Right atrium auricular region (tissue), 2 donors: ENCODE data around the gene MATN1. TPM values are rescaled to one million over a fixed set of nuclear protein-coding genes. Genes with fewer than 3 reads are reported as not detected.

Experiments
- DNase-seq: peaks from one replicate; pipeline ENCODE4 v3.0.0-alpha.2; 2019; ENCODE audit warnings: low spot score
- H3K27ac ChIP-seq, 2 donors: fragments of 200-600 bp; sonication (generic); 1 replicate in 1 of 2; 2 replicates in 1 of 2; pipeline ENCODE4 v1.5.1; 2016 to 2019
- H3K27me3 ChIP-seq, 2 donors: fragments of 200-600 bp; sonication (generic); one replicate each; pipeline versions ENCODE4 v1.5.1 to v1.6.0; 2017 to 2019
- H3K36me3 ChIP-seq: fragments of 200-600 bp; sonication (generic); one replicate; pipeline ENCODE4 v1.5.1; 2016
- H3K4me1 ChIP-seq, 2 donors: fragments of 200-600 bp; sonication (generic); one replicate each; pipeline versions ENCODE4 v1.5.1 to v1.6.0; 2017 to 2019
- H3K4me3 ChIP-seq, 2 donors: fragments of 200-600 bp; sonication (generic); 1 replicate in 1 of 2; 2 replicates in 1 of 2; pipeline ENCODE4 v1.5.1; 2017 to 2019; ENCODE audit warnings: mild to moderate bottlenecking in 1 of 2, moderate library complexity in 1 of 2
- H3K9me3 ChIP-seq, 2 donors: fragments of 200-600 bp; sonication (generic); one replicate each; pipeline ENCODE4 v1.5.1; 2019
- total RNA-seq, 2 donors: library from RNA; depleted of rRNA; stranded (reverse); fragments of >200 nt; gene quantifications; one replicate each; pipeline ENCODE4 v1.1.0, GENCODE V29; 2016
- TF ChIP-seq, protein P1 (sequence below), 2 donors: fragments of 200-600 bp; sonication (generic); IDR thresholded peaks; one replicate each; pipeline ENCODE4 v1.5.1; 2019; ENCODE audit warnings: antibody characterized with exemption in 2 of 2

The MATN1 gene
- total RNA-seq, 2 donors from 2014 or later: not detected

DNA sequence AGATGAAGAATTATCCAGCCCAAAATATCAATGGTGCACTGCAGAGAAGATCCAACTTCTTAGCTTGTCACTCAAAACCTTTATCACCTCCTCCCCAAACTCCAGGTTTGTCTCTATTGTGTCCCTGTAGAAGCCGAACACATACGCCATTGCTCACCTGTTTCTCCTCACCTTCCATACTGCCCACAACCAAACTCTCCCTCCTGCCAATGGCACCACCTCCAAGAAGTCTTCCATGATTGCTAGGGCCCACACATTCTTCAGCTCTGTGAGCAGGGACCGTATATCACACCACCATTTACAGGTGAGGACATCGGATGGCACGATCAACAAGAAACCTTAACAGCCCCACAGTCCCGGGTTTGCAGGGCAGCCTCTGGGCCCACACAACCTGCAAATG is 31.9 kb upstream of the MATN1 start:
- TF ChIP-seq, protein P1, sequence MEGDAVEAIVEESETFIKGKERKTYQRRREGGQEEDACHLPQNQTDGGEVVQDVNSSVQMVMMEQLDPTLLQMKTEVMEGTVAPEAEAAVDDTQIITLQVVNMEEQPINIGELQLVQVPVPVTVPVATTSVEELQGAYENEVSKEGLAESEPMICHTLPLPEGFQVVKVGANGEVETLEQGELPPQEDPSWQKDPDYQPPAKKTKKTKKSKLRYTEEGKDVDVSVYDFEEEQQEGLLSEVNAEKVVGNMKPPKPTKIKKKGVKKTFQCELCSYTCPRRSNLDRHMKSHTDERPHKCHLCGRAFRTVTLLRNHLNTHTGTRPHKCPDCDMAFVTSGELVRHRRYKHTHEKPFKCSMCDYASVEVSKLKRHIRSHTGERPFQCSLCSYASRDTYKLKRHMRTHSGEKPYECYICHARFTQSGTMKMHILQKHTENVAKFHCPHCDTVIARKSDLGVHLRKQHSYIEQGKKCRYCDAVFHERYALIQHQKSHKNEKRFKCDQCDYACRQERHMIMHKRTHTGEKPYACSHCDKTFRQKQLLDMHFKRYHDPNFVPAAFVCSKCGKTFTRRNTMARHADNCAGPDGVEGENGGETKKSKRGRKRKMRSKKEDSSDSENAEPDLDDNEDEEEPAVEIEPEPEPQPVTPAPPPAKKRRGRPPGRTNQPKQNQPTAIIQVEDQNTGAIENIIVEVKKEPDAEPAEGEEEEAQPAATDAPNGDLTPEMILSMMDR (IDR thresholded peaks at IDR 0.05): no peak
- no peak for DNase-seq
- no peaks in the 10 kb centered on the region for H3K4me1 ChIP-seq
- no peaks in the 10 kb centered on the region for H3K27me3 ChIP-seq
- H3K9me3 ChIP-seq: no peaks in the 10 kb centered on the region
- peak overlapping the region in 1 of 2 donors; percentile 47 for H3K27ac ChIP-seq
- peak overlapping the region in 1 of 2 donors; percentile 27 for H3K4me3 ChIP-seq
- no peaks in the 10 kb centered on the region for H3K36me3 ChIP-seq

DNA sequence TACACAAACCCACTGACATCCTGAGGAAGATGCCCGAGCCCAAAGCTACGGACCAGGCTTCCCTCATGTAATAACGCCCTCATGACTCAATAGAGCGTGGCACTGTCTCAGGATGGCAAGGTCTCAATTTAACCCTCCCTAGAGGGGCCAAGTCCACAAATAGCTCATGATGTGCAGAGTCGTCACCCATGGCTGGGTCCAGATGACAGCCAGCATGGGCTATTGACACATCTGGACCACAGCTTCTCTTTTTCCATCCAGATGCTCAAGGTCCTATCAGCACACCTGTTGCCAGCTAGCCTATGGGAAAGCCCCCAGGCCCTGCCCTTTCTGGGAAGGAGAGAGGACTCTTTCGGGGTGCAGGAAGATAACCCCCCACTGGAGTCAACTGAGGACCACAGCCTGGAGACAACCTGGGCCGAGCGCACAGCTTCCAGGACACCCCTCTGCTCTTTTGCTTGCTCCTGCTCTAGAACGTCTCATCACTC is 31.3 kb upstream of the MATN1 start:
- DNase-seq: no peak
- no peaks in the 10 kb centered on the region for H3K36me3 ChIP-seq
- H3K27me3 ChIP-seq: no peaks in the 10 kb centered on the region
- TF ChIP-seq, protein P1 (IDR thresholded peaks at IDR 0.05): no peak
- no peak overlapping the region for H3K27ac ChIP-seq
- peak overlapping the region in 1 of 2 donors; percentile 27 for H3K4me3 ChIP-seq
- H3K4me1 ChIP-seq: no peaks in the 10 kb centered on the region
- no peaks in the 10 kb centered on the region for H3K9me3 ChIP-seq

DNA sequence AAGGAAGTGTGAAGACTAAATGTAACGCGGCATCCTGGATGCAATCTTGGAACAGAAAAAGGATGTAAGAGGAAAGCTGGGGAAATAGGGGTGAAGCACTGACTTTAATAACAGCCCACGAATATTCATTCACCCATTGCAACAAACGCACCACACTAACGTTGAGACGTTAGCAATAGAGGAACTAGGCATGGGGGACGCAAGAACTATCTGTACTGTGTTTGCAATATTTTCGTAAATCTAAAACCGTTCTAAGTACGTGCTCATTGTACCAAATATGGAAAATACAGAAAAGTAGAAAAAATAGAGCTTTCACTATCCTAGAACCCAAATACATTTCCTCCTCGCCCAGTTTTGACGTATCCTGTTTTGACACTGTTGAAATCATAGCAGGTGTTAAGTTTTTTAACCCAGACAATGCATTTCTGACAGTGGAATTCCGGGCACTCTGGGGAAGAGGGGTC is 30.3 kb upstream of the MATN1 start:
- H3K36me3 ChIP-seq: no peaks in the 10 kb centered on the region
- no peak overlapping the region for H3K27ac ChIP-seq
- peak overlapping the region in 1 of 2 donors; percentile 9 for H3K4me3 ChIP-seq
- H3K27me3 ChIP-seq: no peaks in the 10 kb centered on the region
- H3K4me1 ChIP-seq: no peaks in the 10 kb centered on the region
- TF ChIP-seq, protein P1 (IDR thresholded peaks at IDR 0.05): no peak
- no peak for DNase-seq
- no peaks in the 10 kb centered on the region for H3K9me3 ChIP-seq

DNA sequence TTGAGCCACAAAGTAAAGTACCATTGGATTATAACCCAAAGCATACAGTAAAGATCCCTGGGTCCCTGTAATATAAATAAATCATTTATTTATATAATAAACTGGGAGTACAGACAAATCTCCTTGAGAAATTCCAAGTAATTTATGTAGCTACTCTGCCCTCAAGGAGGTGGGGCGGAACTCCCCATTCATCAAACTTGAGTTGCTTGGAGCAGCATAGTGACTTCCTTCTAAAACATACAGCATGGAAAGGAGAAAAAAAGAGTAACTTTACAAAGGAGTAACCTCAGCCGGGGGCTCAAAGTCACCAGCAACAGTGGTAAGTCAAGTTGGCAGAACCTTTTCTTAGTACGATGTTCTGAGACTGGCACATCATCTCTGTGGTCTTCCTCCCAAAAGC is 29.7 kb upstream of the MATN1 start:
- TF ChIP-seq, protein P1 (IDR thresholded peaks at IDR 0.05): no peak
- no peaks in the 10 kb centered on the region for H3K9me3 ChIP-seq
- DNase-seq: no peak
- no peaks in the 10 kb centered on the region for H3K36me3 ChIP-seq
- no peaks in the 10 kb centered on the region for H3K4me1 ChIP-seq
- H3K27me3 ChIP-seq: no peaks in the 10 kb centered on the region
- no peak overlapping the region for H3K27ac ChIP-seq
- H3K4me3 ChIP-seq: peak overlapping the region in 1 of 2 donors; percentile 9

DNA sequence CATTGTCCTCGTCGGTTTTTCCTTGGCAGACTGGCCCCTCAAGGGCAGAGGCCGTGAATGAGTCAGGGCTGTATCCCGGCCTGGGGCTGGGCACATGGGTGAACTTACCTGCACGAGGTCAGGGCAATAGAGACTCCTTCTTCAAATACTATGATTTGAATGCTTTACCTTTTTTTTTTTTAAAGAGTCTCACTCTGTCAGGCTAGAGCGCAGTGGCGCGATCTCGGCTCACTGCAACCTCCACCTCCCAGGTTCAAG is 29.2 kb upstream of the MATN1 start:
- H3K4me1 ChIP-seq: no peaks in the 10 kb centered on the region
- DNase-seq: no peak
- no peaks in the 10 kb centered on the region for H3K36me3 ChIP-seq
- no peaks in the 10 kb centered on the region for H3K9me3 ChIP-seq
- no peak overlapping the region for H3K4me3 ChIP-seq
- no peaks in the 10 kb centered on the region for H3K27me3 ChIP-seq
- TF ChIP-seq, protein P1 (IDR thresholded peaks at IDR 0.05): no peak
- no peak overlapping the region for H3K27ac ChIP-seq
